ENCODE results near the gene MFSD11. TPM values are rescaled to one million over a fixed set of nuclear protein-coding genes. Genes with fewer than 3 reads are reported as not detected.

The MFSD11 gene
- total and polyA plus RNA-seq, 8 donors: 5.9 to 14.6 (median 10.1) TPM

DNA sequence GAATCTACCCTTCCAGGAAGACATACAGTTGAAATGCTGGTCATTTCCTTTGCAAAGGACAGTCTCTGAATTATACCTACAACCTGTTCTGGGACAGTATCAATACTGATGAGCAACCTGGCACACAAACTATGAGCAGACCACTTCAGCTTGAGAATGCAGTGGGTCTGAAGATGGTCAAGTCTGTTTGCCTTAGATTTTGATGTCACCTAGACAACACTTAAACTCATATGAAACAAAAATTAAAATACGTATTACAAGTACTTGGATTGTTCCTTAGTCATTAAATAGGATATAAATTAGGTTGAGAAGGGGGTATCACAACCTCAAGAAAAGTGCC is 4.3 kb upstream of the MFSD11 start:
- 65 to 82% methylated on average over 1 of the region's 1 CpG for WGBS, 2 donors
- H3K9me3 ChIP-seq: no peaks in the 10 kb centered on the region
- H3K27ac ChIP-seq: no peak overlapping the region
- no peak for TF ChIP-seq CTCF (IDR thresholded peaks at IDR 0.05)
- peaks cover 16 to 31% (median 29%) of the 10 kb centered on the region in 3 donors for H3K4me1 ChIP-seq
- FAIRE-seq (no peak), ATAC-seq (no peak), DNase-seq (no peak)
- no peaks in the 10 kb centered on the region for H3K27me3 ChIP-seq
- peaks cover 0 to 40% (median 10%) of the 10 kb centered on the region in 3 donors for H3K36me3 ChIP-seq
- intact Hi-C loops (cut with DNase I): no loop called here
- peak overlapping the region in 1 of 4 donors; percentile 93 for H3K4me3 ChIP-seq

- H3K36me3 ChIP-seq: peaks cover 0 to 40% (median 10%) of the 10 kb centered on the region in 3 donors
- TF ChIP-seq CTCF (IDR thresholded peaks at IDR 0.05): no peak
- ATAC-seq (no peak), DNase-seq (no peak), FAIRE-seq (no peak)
- no peaks in the 10 kb centered on the region for H3K9me3 ChIP-seq
- H3K4me3 ChIP-seq: peak overlapping the region in 3 of 4 donors; percentile 91 to 98 (median 93)
- H3K4me1 ChIP-seq: peaks cover 23 to 31% (median 29%) of the 10 kb centered on the region in 3 donors
- no peaks in the 10 kb centered on the region for H3K27me3 ChIP-seq
- intact Hi-C loops (cut with DNase I): no loop called here
- peak overlapping the region in 2 of 4 donors; percentile 97 to 99 for H3K27ac ChIP-seq
- 17 to 18% methylated on average over 8 of the region's 8 CpGs for WGBS, 2 donors
Observed at GRCh38 chr17:76734080-76734840, 3.7 kb upstream of the MFSD11 start.

DNA sequence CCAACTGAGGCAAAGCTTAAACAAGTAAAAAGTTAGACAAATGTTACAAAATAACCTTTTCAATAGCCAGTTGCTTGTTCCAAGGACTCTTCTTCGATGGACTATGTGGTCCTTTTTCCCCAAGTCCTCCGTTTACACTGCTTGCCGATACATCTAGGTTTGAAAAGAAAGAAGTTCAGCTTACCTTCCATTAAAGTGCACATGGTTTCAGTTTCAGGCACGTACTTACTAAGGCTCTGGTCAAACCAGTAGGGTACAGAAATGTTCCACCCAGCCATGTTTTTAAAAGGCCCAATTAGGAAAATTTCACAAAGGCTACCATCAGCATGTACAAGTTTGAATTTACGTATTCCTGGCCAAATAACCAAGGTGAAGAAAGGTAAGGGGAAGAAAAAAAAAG is 2.9 kb upstream of the MFSD11 start:
- ATAC-seq (no peak), DNase-seq (no peak), FAIRE-seq (no peak)
- WGBS, 2 donors: 3 to 9% methylated on average over 5 of the region's 5 CpGs
- peaks cover 0 to 40% (median 10%) of the 10 kb centered on the region in 3 donors for H3K36me3 ChIP-seq
- H3K4me1 ChIP-seq: peaks cover 23 to 31% (median 29%) of the 10 kb centered on the region in 3 donors
- H3K4me3 ChIP-seq: peak overlapping the region in 3 of 4 donors; percentile 91 to 98 (median 93)
- TF ChIP-seq CTCF (IDR thresholded peaks at IDR 0.05): no peak
- peak overlapping the region in 2 of 4 donors; percentile 97 to 99 for H3K27ac ChIP-seq
- no peaks in the 10 kb centered on the region for H3K9me3 ChIP-seq
- H3K27me3 ChIP-seq: no peaks in the 10 kb centered on the region
- intact Hi-C loops (cut with DNase I): no loop called here

DNA sequence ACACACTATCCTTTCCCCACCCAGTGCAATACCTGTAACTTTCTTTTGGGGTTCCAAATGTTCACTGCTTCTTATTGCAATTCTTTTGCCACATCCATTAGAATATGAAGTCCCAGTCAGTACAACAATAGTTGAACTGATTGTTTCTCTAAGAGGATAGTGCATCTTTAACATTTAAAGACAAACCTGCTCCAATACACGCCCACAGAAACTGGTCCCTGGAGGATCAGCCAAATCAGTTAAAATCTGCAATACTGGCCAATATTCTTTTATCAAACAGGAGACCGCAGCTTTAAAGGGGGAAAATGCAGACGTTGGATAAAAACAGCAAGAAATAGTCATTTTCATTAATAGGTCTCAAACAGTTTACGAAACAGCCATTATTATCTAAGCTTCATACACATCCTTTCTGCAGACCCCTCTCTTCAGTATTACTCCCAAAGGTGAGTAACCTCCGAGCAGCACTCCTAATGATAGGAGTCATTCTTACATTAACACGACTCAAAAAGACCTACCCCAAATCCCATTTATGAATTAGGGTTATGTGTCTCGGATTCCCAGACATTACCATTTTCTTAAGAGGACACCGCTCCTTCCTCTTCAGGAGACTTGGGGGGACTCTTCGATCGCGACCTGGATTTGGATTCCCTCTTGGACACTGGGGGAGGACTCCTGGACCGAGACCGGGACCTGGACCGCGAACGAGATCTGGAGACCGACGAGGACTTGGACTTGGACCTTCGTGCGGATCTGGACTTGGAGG is 2.2 kb upstream of the MFSD11 start:
- DNase-seq (no peak), ATAC-seq (no peak), FAIRE-seq (no peak)
- Histone ChIP-seq H3K36me3 (peaks cover 0 to 40% (median 10%) of the 10 kb centered on the region in 3 donors), H3K27me3 (no peaks in the 10 kb centered on the region), H3K27ac (peak overlapping the region; percentile 95 to 99 (median 97)), H3K4me1 (peaks cover 23 to 31% (median 29%) of the 10 kb centered on the region in 3 donors), H3K9me3 (no peaks in the 10 kb centered on the region), H3K4me3 (peak overlapping the region; percentile 91 to 98 (median 94))
- intact Hi-C loops (cut with DNase I): no loop called here
- WGBS, 2 donors: 1% methylated on average over 20 of the region's 20 CpGs
- TF ChIP-seq CTCF (IDR thresholded peaks at IDR 0.05): no peak

Measured in pancreas (tissue), 10 donors.